Mammary epithelial cell (primary cell): ENCODE data around the gene CP.

Source experiments
- CTCF ChIP-seq, 2 donors: IDR thresholded peaks in 1 of 2; conservative IDR thresholded peaks in 1 of 2; 2 replicates each; pipeline ENCODE4 v1.5.1; 2011 to 2012; ENCODE audit warnings: inconsistent platforms in 2 of 2, low read length in 2 of 2, mild to moderate bottlenecking in 2 of 2, control low read depth in 1 of 2, low read depth in 1 of 2; ENCODE audit not compliant: insufficient read depth in 1 of 2; ENCODE audit errors: extremely low read depth in 1 of 2
- EZH2 ChIP-seq: IDR thresholded peaks from 2 replicates; pipeline ENCODE4 v1.6.1; 2012; ENCODE audit warnings: low read length, inconsistent platforms, borderline replicate concordance

GRCh38 chr3:149177122-149177521 is 44.5 kb downstream of the CP start:
- TF ChIP-seq CTCF (conservative IDR thresholded peaks at IDR 0.05 in 1 of 2, IDR thresholded peaks at IDR 0.05 in 1 of 2; ENCODE audit: extremely low read depth in 1 of 2, insufficient read depth in 1 of 2, low read depth in 1 of 2, low read length in 2 of 2): no peak
- TF ChIP-seq EZH2: no peak
